ENCODE data around the gene LRP1. TPM values are rescaled to one million over a fixed set of nuclear protein-coding genes. Genes with fewer than 3 reads are reported as not detected.

Gene LRP1
- total RNA-seq, 1 donor from 2014 or later: 760 TPM

DNA sequence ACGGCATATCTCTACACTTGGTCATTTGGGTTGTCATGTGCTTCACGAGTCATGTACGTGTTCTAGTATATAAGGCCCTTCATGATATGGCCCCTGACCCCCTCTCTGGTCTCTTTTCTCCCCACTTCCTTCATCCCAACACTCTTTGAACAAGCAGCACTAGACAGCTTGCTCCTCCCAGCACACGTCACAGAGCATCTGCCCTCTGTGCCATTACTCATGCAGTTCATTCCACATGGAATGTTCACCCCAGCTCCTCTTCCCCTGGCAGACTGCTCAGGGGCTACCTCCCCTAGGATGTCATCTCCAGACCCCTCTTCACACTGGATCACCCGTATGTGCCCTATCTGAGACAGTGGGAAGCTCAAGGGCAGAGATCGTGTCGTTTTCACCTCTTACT lies 33.2 kb downstream of the LRP1 start:
- intact Hi-C loops (cut with DNase I): no loop called here
- ATAC-seq (no peak), DNase-seq (ENCODE audit: low spot score) (no peak)

DNA sequence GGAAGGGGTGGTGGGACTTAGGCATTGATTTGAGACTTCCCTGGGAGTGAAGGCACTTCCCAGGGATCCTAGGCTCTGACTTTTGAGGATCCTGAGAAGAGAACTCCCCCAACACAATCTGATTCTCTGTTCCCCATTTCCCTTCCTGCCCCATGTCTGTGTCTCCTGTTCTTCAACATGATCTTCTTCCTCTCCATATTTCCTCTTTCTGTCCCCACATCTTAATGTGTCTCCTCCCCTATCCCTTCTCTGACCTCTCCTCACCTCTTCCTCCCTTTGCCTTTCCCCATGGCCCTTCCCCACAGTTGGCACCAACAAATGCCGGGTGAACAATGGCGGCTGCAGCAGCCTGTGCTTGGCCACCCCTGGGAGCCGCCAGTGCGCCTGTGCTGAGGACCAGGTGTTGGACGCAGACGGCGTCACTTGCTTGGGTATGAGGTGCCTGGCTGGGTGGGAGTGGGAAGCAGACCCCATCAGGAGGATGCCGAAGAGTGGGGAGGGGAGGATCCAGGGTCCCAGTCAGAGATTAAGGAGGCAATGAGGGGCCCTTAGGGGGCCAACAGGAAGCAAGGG lies 34.4 kb downstream of the LRP1 start:
- no peak for ATAC-seq
- intact Hi-C loops (cut with DNase I): no loop called here
- DNase-seq (ENCODE audit: low spot score): no peak

DNA sequence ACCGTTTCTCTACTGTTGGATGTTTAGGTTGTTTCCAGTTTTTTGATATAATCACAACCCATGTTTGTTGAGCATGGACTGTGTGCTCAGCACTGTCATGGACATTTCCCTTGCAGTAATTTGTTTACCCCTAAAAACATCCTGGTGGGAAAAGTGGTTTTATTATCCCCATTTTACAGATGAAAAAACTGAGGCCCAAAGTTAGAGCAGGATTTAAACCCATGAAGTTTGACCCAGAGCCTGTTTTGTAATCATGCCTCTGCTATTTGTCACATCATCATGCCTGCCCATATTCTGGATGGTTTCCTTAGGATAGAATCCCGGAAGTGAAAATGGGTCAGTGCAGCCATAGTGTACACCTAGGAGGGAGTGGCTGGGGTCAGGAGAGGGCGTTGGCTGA lies 36.2 kb downstream of the LRP1 start:
- no peak for DNase-seq (ENCODE audit: low spot score)
- no peak for ATAC-seq
- intact Hi-C loops (cut with DNase I): no loop called here

DNA sequence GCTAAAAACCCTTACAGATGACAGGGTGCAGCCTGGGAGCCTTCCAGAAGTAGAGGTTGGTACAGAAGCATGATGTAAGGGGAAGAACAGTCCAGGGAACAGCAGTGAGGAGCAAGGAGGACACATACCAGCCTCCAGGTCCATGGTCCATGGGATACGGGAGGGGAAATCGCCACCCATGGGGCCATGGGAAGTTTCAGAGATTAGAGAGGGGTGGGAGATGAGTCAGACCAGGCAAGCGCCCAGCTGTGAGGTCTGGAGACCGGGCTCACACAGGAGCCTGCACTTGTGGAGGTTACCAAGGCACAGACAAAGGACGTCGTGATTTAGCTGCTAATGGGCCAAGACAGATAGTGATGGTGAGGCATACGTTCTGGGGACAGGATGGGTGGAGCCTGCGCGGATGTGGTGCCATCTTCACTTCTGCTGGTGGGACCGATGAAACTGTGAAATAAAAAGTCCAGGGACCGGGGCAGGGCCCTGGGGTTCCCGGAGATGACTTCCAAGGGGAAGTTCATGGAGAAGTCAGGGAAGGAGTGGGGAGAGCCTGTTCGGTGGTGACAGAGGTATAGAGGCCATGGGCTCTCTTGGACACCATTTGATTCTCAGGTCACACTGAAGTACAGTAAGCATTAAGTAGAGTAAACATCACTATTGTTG lies 36.8 kb downstream of the LRP1 start:
- intact Hi-C loops (cut with DNase I): no loop called here
- no peak for DNase-seq (ENCODE audit: low spot score)
- ATAC-seq: no peak

DNA sequence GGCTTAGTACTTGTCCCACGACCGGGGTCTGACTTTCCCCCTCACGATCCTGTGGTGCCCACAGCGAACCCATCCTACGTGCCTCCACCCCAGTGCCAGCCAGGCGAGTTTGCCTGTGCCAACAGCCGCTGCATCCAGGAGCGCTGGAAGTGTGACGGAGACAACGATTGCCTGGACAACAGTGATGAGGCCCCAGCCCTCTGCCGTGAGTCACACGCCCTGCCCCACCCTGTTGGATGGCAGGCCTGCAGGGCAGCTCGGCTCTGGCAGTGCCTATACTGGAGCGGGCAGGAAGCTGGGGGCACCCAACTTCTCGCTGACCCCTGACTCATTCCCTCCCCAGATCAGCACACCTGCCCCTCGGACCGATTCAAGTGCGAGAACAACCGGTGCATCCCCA lies 37.5 kb downstream of the LRP1 start:
- no peak for ATAC-seq
- DNase-seq (ENCODE audit: low spot score): no peak
- intact Hi-C loops (cut with DNase I): no loop called here

DNA sequence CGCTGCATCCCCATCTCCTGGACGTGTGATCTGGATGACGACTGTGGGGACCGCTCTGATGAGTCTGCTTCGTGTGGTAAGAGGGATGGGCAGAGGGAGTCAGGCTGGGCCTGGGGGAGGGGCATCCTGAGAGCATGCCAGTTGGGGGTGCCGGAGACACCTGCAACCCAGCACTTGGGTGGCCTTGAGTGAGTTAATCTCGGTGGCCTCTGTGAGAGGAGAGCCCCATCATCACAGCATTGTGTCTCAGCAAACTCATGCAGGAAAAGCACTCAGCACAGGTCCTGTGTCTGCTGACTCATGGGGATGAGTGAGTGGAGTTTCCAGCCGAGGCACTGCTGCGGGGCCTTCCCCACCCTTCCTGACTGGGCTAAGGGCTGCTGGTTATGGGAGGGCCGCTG lies 38.7 kb downstream of the LRP1 start:
- ATAC-seq: no peak
- intact Hi-C loops (cut with DNase I): no loop called here
- no peak for DNase-seq (ENCODE audit: low spot score)

DNA sequence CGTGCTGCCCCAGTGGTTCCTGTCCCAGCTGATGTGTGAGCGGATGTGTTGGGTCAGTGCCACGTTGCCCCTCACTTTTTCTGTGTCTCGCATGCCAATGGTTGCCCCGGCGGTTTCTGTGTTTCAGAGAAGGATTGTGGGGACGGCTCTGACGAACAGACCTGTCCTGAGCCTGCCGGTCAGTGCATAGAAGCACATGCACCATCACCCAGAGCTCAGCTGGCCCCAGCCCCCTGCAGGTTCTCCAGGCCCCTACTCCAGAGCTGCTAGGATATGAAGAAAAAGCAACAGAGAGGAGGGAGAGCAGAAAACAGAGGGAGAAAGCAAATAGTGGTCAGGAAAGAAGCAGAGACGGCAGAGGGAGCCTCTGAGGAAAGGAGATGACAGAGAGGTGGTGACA lies 39.8 kb downstream of the LRP1 start:
- ATAC-seq (no peak), DNase-seq (ENCODE audit: low spot score) (no peak)
- intact Hi-C loops (cut with DNase I): no loop called here

DNA sequence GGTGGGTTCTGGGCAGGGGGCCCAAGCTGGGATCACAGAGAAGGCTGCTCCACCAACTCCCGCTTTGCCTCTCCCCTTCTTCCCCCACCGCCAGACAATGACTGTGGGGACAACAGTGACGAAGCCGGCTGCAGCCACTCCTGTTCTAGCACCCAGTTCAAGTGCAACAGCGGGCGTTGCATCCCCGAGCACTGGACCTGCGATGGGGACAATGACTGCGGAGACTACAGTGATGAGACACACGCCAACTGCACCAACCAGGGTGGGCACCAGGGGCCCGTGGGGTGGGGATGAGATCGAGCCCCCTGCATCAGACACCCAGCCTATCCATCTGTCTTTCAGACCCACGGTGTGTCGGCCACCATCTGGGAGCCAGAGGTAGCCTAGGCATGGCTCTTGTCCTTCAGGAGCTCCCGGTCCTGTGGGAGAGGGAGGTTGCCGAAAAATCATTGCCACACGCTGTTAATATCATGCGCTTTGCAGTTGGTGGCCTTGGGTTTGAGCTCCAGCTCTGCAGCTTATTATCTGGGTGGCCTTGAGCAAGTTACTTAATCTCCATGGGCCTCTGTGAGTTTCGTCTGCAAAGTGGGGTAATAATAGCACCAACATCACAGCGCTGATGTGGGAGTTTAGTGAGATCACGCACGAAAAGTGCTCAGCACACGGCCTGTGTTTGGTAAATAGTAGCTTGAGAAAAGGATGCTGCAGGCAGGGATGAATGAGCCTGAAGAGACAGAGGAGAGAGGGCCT lies 40.9 kb downstream of the LRP1 start:
- no peak for DNase-seq (ENCODE audit: low spot score)
- no peak for ATAC-seq
- intact Hi-C loops (cut with DNase I): no loop called here

DNA sequence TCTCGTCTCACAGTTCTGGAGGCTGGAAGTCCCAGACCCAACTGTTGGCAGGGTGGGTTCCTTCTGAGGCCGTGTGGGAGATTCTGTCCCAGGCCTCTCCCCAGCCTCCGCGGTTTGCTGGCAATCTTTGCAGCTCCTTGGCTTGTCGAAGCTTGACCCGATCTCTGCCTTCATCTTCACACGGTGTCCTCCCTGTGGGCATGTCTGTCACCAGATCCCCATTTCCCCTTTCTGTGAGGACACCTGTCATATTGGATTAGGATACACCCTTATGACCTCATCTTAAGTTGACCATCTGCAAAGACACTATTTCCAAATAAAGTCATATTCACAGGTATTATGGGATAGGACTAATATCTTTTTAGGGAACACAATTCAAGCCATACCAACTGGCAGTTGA lies 41.7 kb downstream of the LRP1 start:
- DNase-seq (ENCODE audit: low spot score): no peak
- no peak for ATAC-seq
- intact Hi-C loops (cut with DNase I): no loop called here

DNA sequence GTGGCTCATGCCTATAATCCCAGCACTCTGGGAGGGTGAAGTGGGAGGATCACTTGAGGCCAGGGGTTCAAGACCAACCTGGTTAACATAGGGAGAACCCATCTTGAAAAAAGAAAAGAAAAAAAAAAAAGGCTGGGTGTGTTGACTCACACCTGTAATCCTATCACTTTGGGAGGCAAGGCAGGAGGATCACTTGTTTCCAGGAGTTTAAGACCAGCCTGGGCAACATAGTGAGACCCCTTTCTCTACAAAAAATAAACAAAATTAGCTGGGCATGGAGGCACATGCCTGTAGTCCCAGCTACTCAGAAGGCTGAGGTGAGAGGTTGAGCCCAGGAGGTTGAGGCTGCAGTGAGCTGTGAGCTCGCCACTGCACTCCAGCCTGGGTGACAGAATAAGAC lies 42.1 kb downstream of the LRP1 start:
- DNase-seq (ENCODE audit: low spot score) (no peak), ATAC-seq (no peak)
- intact Hi-C loops (cut with DNase I): no loop called here

DNA sequence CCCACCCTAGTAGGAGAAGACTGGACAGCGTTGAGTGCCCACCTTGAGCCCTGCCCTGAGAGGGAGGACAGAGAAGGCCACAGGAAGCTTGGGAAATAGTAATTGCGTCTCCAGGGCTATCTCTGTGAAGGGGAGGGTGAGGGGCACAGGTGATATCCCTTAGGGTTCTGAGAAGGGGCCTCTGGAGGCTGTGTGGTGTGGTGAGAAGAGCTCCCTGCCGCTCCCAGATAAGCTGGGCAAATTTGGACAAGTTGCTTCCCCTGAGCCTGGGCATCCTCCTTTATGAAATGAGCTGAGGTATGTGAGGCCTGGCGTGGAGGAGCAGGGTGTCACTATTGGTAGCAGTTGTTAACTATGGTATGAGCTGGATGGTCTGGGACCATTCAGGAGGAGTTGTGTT lies 42.6 kb downstream of the LRP1 start:
- DNase-seq (ENCODE audit: low spot score): no peak
- ATAC-seq: no peak
- intact Hi-C loops (cut with DNase I): no loop called here

DNA sequence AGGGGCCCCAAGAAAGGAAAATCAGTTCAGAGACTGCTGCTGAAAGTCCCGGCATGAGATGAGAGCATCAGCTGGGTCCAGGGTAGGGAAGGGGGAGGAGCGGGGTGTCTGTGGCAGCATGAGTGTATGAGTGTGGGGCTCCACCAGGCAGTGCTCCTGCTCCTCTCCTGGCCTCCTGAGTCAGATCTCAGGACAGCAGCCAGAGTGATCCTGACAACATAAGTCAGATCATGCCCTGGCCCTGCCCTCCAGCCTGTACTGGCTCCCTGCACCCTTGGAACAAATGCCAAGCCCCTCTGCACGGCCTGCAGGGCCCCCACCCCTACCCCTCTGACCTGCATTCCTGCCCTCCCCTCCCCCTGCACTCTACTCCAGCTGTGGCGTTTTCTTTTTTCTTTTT lies 43.4 kb downstream of the LRP1 start:
- intact Hi-C loops (cut with DNase I): no loop called here
- ATAC-seq: peak; percentile 42
- no peak for DNase-seq (ENCODE audit: low spot score)

DNA sequence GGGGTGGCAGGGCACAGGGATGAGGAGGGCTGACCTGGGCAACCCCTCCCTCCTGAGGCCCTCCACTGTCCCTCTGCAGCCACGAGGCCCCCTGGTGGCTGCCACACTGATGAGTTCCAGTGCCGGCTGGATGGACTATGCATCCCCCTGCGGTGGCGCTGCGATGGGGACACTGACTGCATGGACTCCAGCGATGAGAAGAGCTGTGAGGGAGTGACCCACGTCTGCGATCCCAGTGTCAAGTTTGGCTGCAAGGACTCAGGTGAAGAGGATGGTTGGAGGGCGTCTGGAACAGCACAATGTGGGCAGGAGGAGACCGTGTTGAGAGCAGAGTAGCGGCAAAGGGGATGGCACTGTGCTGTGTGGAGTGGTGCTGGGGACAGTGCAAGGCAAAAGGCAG lies 44.8 kb downstream of the LRP1 start:
- ATAC-seq (no peak), DNase-seq (ENCODE audit: low spot score) (no peak)
- intact Hi-C loops (cut with DNase I): no loop called here

DNA sequence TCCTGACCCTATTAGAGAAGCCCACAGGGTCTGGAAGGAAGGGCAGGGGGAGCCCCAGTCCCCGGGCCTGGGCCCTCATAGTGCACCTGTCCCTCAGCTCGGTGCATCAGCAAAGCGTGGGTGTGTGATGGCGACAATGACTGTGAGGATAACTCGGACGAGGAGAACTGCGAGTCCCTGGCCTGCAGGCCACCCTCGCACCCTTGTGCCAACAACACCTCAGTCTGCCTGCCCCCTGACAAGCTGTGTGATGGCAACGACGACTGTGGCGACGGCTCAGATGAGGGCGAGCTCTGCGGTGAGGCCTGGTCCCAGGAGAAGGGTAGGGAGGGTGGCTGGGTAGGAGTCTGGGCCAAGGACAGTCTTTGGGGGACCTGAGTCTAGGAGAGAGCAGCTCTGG lies 45.4 kb downstream of the LRP1 start:
- DNase-seq (ENCODE audit: low spot score) (no peak), ATAC-seq (no peak)
- intact Hi-C loops (cut with DNase I): no loop called here

DNA sequence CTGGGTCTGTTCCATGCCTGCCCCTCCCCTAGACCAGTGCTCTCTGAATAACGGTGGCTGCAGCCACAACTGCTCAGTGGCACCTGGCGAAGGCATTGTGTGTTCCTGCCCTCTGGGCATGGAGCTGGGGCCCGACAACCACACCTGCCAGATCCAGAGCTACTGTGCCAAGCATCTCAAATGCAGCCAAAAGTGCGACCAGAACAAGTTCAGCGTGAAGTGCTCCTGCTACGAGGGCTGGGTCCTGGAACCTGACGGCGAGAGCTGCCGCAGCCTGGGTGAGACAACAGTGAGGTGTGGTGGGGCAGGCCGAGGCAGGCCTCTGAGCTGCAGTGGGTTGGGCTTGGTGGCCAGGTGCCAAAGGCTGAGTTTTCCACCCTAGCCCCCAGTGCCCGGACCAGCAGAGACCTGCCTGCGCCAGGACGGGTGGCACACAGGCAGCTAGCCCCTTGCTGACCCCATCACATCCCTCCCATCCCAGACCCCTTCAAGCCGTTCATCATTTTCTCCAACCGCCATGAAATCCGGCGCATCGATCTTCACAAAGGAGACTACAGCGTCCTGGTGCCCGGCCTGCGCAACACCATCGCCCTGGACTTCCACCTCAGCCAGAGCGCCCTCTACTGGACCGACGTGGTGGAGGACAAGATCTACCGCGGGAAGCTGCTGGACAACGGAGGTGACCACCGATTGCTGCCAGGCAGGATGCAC lies 47.3 kb downstream of the LRP1 start:
- DNase-seq (ENCODE audit: low spot score) (peak; percentile 94), ATAC-seq (peak; percentile 72)
- intact Hi-C loops (cut with DNase I): loop anchor here (5.0 kb wide), 1 partner anchor 43 kb away; no protein-coding TSS in a partner anchor

DNA sequence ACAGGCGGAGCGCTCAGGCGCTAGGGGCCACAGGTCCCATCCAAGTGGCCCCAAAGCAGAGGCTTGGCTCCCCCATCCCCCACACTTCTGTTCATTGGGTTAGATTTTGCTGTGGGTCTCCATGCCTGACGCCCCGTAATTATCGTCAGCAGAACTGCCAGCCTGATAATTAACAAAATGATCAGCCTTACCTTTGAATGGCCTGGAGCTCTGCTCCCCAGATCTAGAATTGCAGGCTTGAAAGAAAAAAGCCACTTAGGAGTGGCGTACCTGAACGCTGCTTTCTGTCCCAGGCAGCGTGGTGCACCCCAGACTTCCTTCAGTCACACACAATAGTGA lies 47.8 kb downstream of the LRP1 start:
- no peak for DNase-seq (ENCODE audit: low spot score)
- ATAC-seq: no peak
- intact Hi-C loops (cut with DNase I): loop anchor here (5.0 kb wide), 1 partner anchor 44 kb away; no protein-coding TSS in a partner anchor

DNA sequence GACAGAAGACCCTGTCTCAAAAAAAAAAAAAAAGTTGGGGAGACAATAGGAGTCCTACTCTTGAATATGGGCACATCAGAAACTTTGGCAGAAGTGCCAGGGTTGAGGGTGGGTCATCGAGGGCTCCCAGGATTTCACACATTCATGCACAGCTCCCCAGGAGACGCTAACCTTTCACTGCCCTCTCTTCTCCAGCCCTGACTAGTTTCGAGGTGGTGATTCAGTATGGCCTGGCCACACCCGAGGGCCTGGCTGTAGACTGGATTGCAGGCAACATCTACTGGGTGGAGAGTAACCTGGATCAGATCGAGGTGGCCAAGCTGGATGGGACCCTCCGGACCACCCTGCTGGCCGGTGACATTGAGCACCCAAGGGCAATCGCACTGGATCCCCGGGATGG lies 48.6 kb downstream of the LRP1 start:
- intact Hi-C loops (cut with DNase I): loop anchor here (5.0 kb wide), 1 partner anchor 45 kb away; no protein-coding TSS in a partner anchor
- no peak for ATAC-seq

DNA sequence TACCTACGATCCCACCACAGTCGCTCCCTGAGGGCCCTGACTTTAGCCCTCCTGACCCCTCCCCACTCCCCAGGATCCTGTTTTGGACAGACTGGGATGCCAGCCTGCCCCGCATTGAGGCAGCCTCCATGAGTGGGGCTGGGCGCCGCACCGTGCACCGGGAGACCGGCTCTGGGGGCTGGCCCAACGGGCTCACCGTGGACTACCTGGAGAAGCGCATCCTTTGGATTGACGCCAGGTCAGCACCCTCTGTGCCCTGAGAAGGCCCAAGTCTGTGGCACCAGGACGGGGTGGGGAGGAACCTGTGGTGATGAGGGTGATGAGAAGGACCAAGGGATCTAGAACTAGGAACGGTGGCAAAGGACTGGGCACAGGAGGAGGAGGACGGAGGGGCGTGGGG lies 49.1 kb downstream of the LRP1 start:
- ATAC-seq (no peak), DNase-seq (ENCODE audit: low spot score) (no peak)
- intact Hi-C loops (cut with DNase I): loop anchor here (5.0 kb wide), 1 partner anchor 45 kb away; no protein-coding TSS in a partner anchor

More for the DNA sequence above, 48.6 kb downstream of the LRP1 start:
- no peak for DNase-seq (ENCODE audit: low spot score)

DNA sequence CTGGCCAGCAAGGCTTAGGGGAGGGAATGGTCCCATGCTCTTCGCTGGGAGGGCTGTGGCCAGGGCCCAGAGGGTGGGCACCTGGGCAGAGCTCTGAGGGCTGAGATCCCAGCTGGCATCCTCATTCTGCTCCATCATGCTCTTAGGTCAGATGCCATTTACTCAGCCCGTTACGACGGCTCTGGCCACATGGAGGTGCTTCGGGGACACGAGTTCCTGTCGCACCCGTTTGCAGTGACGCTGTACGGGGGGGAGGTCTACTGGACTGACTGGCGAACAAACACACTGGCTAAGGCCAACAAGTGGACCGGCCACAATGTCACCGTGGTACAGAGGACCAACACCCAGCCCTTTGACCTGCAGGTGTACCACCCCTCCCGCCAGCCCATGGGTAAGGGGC lies 49.9 kb downstream of the LRP1 start:
- ATAC-seq (no peak), DNase-seq (ENCODE audit: low spot score) (no peak)
- intact Hi-C loops (cut with DNase I): loop anchor here (5.0 kb wide), 1 partner anchor 46 kb away; no protein-coding TSS in a partner anchor

Measured in sciatic nerve (tissue), 2 donors.